ENCODE data around the gene POC1B. TPM values are rescaled to one million over a fixed set of nuclear protein-coding genes. Genes with fewer than 3 reads are reported as not detected.

POC1B gene
- total RNA-seq, 2 donors from 2014 or later, result 11.9 to 30.7 TPM

GRCh38 chr12:89477633-89478279 is 48.1 kb downstream of the POC1B start:
- no peak for DNase-seq (ENCODE audit: low spot score)
- Histone ChIP-seq H3K27ac (no peak overlapping the region), H3K27me3 (replicated peaks; ENCODE audit: insufficient read depth) (no peaks in the 10 kb centered on the region), H3K4me3 (no peak overlapping the region), H3K36me3 (no peaks in the 10 kb centered on the region), H3K4me1 (ENCODE audit: control insufficient read depth in 1 of 2, low read depth in 2 of 2) (no peaks in the 10 kb centered on the region), H3K9me3 (no peaks in the 10 kb centered on the region)
- TF ChIP-seq CTCF (IDR thresholded peaks at IDR 0.05), result no peak
- no peak for ATAC-seq (ENCODE audit: insufficient number of reproducible peaks, low FRiP score, low read depth)

- DNase-seq (ENCODE audit: low spot score), result no peak
- no peaks in the 10 kb centered on the region for H3K4me1 ChIP-seq (ENCODE audit: control insufficient read depth in 1 of 2, low read depth in 2 of 2)
- no peak for TF ChIP-seq CTCF (IDR thresholded peaks at IDR 0.05)
- H3K4me3 ChIP-seq, result no peak overlapping the region
- H3K36me3 ChIP-seq, result no peaks in the 10 kb centered on the region
- ATAC-seq (ENCODE audit: insufficient number of reproducible peaks, low FRiP score, low read depth), result no peak
- no peaks in the 10 kb centered on the region for H3K9me3 ChIP-seq
- H3K27me3 ChIP-seq (replicated peaks; ENCODE audit: insufficient read depth), result no peaks in the 10 kb centered on the region
- no peak overlapping the region for H3K27ac ChIP-seq
These were observed 48.8 kb downstream of the POC1B start for GRCh38 chr12:89476904-89477595.

DNA sequence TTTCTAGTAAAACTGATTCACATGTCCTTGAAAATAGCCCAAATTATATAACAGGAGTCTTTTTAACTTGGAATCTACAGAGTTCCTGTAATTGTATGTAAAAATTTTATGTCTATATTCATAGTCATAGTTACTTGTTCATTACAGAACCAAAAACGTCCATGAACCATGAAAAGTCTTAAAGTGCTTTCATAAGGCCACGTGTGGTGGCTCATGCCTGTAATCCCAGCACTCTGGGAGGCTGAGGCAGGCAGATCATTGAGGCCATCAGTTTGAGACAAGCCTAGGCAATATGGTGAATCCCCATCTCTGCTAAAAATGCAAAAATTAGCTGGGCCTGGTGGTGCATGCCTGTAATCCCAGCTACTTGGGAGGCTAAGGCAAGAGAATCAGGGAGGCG is 49.6 kb downstream of the POC1B start:
- DNase-seq (ENCODE audit: low spot score), result no peak
- Histone ChIP-seq H3K4me3 (no peak overlapping the region), H3K4me1 (ENCODE audit: control insufficient read depth in 1 of 2, low read depth in 2 of 2) (no peaks in the 10 kb centered on the region), H3K36me3 (no peaks in the 10 kb centered on the region), H3K9me3 (no peaks in the 10 kb centered on the region), H3K27ac (no peak overlapping the region), H3K27me3 (replicated peaks; ENCODE audit: insufficient read depth) (no peaks in the 10 kb centered on the region)
- TF ChIP-seq CTCF (IDR thresholded peaks at IDR 0.05), result no peak
- ATAC-seq (ENCODE audit: insufficient number of reproducible peaks, low FRiP score, low read depth), result no peak

DNA sequence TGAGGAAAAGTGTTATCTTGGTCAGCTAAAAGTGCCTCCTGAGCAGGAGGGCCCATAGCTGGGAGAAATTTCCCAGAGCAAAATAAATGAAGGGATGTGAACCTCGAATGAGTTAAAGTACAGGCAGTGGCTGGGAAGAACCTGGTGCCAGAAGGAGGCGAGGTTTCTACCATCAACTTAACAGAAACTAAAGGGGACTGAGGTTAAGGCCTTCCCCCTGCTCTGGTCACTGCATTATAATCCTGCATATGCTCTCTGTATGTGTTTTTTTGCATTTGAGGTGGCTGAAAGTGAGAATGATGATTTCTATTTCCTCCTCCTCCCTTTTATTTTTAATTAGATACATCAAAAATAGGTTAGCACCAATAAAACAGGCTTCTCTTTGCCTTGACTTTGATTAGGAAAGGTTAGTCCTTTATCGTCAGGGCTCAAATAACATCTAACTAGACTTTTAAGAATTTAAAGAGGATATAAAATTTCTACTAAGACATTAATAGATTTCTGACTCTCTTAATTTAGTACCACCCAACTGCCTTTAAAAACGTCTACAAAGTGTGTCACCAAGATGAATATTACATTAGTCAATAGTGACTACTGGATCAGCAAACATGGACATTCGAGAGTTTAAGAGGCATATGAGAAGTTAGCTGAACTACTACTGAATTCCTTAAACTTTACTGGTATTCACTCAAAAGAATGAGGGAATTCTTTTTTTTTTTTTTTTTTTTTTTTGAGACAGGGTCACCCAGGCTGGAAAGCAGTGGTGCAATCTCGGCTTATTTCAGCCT is 50.5 kb downstream of the POC1B start:
- Histone ChIP-seq H3K36me3 (no peaks in the 10 kb centered on the region), H3K27ac (no peak overlapping the region), H3K9me3 (no peaks in the 10 kb centered on the region), H3K27me3 (replicated peaks; ENCODE audit: insufficient read depth) (no peaks in the 10 kb centered on the region), H3K4me1 (ENCODE audit: control insufficient read depth in 1 of 2, low read depth in 2 of 2) (no peaks in the 10 kb centered on the region), H3K4me3 (no peak overlapping the region)
- ATAC-seq (ENCODE audit: insufficient number of reproducible peaks, low FRiP score, low read depth) (no peak), DNase-seq (ENCODE audit: low spot score) (no peak)
- no peak for TF ChIP-seq CTCF (IDR thresholded peaks at IDR 0.05)

GRCh38 chr12:89474615-89475014 is 51.2 kb downstream of the POC1B start:
- H3K4me1 ChIP-seq (ENCODE audit: control insufficient read depth in 1 of 2, low read depth in 2 of 2), result no peaks in the 10 kb centered on the region
- ATAC-seq (ENCODE audit: insufficient number of reproducible peaks, low FRiP score, low read depth) (no peak), DNase-seq (ENCODE audit: low spot score) (no peak)
- TF ChIP-seq CTCF (IDR thresholded peaks at IDR 0.05), result no peak
- no peak overlapping the region for H3K27ac ChIP-seq
- H3K9me3 ChIP-seq, result no peaks in the 10 kb centered on the region
- H3K36me3 ChIP-seq, result no peaks in the 10 kb centered on the region
- H3K27me3 ChIP-seq (replicated peaks; ENCODE audit: insufficient read depth), result no peaks in the 10 kb centered on the region
- no peak overlapping the region for H3K4me3 ChIP-seq

Measured in thoracic aorta (tissue), 2 donors.